Measurements from ENCODE around the gene EPOP. TPM values are rescaled to one million over a fixed set of nuclear protein-coding genes. Genes with fewer than 3 reads are reported as not detected.
A peak's percentile ranks its signal among the peaks of the same experiment; 100 is the strongest.

Gene EPOP
- total and polyA plus RNA-seq, 2 of the 13 experiments (the other 11 are each of a cell fraction or from before 2014, with no cell fraction given) = 14.7 to 37.8 TPM

DNA sequence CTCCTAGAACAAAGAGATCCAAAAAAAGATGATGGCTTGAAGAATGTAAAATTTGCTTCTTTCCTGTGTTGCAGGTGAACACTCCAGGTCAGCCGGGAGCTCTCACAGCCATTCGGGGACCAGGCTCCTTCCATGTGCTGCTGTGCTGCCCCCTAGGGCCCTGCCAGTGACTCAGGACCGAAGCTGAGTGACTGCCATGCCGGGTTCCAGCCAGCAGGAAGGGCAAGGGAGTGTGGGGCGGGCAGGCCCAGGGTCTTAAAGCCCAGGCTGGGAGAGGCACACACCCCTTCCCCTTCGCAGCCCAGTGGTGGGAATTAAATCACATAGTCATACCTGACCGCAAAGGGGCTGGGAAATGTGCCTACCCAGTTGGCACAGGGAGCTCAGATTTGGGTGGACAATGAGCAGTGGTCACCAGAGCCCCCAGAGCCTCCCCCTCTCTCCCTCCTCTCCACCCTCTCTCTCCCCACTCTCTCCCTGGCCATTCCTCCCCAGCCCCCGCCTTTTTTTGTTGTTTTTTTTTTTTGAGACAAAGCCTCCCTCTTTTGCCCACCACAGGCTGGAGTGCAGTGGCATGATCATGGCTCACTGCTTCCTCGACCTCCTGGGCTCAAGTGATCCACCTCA is 11.5 kb downstream of the EPOP start (continued):
- TF ChIP-seq ZNF597 (CRISPR knock-in tag; IDR thresholded peaks at IDR 0.05) (no peak), ZNF292 (CRISPR knock-in tag; IDR thresholded peaks at IDR 0.05; ENCODE audit: borderline replicate concordance, low read depth) (peak; percentile 73; the same call in 1 of the 2 replicates), SIX1 (CRISPR knock-in tag; IDR thresholded peaks at IDR 0.05; ENCODE audit: borderline replicate concordance) (no peak), GATAD1 (CRISPR knock-in tag; IDR thresholded peaks at IDR 0.05) (peak; percentile 64; the same call in 1 of the 2 replicates), ZNF670 (CRISPR knock-in tag; IDR thresholded peaks at IDR 0.05; ENCODE audit: borderline replicate concordance) (no peak), JUN (CRISPR knock-in tag; IDR thresholded peaks at IDR 0.05) (0 out of 2 replicates have a peak, but pooled peaks have one; percentile 27), ZNF652 (CRISPR knock-in tag; IDR thresholded peaks at IDR 0.05; ENCODE audit: borderline replicate concordance, low read depth) (peak; percentile 43; the same call in 1 of the 2 replicates), BRD4 (CRISPR knock-in tag; IDR thresholded peaks at IDR 0.05) (peak; percentile 79; the same call in 1 of the 2 replicates), SAP130 (CRISPR knock-in tag; IDR thresholded peaks at IDR 0.05; ENCODE audit: low read depth) (peak; percentile 76), ZNF501 (CRISPR knock-in tag; IDR thresholded peaks at IDR 0.05) (peak; percentile 82), PHF20 (CRISPR knock-in tag; IDR thresholded peaks at IDR 0.05) (no peak; the same call in 1 of the 2 replicates), ARID3A (IDR thresholded peaks at IDR 0.05; ENCODE audit: low read depth, low read length) (no peak), PPARG (CRISPR knock-in tag; conservative IDR thresholded peaks at IDR 0.05) (peak; percentile 63; the same call in 1 of the 2 replicates), SOX5 (CRISPR knock-in tag; IDR thresholded peaks at IDR 0.05; ENCODE audit: borderline replicate concordance) (peak; percentile 52; the same call in 1 of the 2 replicates), ZNF225 (CRISPR knock-in tag; IDR thresholded peaks at IDR 0.05) (no peak; the same call in 1 of the 2 replicates)
- TF ChIP-seq, protein P1, sequence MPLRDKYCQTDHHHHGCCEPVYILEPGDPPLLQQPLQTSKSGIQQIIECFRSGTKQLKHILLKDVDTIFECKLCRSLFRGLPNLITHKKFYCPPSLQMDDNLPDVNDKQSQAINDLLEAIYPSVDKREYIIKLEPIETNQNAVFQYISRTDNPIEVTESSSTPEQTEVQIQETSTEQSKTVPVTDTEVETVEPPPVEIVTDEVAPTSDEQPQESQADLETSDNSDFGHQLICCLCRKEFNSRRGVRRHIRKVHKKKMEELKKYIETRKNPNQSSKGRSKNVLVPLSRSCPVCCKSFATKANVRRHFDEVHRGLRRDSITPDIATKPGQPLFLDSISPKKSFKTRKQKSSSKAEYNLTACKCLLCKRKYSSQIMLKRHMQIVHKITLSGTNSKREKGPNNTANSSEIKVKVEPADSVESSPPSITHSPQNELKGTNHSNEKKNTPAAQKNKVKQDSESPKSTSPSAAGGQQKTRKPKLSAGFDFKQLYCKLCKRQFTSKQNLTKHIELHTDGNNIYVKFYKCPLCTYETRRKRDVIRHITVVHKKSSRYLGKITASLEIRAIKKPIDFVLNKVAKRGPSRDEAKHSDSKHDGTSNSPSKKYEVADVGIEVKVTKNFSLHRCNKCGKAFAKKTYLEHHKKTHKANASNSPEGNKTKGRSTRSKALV (CRISPR knock-in tag; IDR thresholded peaks at IDR 0.05) = peak; percentile 80; the same call in 1 of the 2 replicates
- TF ChIP-seq, protein P2, sequence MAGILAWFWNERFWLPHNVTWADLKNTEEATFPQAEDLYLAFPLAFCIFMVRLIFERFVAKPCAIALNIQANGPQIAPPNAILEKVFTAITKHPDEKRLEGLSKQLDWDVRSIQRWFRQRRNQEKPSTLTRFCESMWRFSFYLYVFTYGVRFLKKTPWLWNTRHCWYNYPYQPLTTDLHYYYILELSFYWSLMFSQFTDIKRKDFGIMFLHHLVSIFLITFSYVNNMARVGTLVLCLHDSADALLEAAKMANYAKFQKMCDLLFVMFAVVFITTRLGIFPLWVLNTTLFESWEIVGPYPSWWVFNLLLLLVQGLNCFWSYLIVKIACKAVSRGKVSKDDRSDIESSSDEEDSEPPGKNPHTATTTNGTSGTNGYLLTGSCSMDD (CRISPR knock-in tag; IDR thresholded peaks at IDR 0.05) = no peak
- TF ChIP-seq, protein P3, sequence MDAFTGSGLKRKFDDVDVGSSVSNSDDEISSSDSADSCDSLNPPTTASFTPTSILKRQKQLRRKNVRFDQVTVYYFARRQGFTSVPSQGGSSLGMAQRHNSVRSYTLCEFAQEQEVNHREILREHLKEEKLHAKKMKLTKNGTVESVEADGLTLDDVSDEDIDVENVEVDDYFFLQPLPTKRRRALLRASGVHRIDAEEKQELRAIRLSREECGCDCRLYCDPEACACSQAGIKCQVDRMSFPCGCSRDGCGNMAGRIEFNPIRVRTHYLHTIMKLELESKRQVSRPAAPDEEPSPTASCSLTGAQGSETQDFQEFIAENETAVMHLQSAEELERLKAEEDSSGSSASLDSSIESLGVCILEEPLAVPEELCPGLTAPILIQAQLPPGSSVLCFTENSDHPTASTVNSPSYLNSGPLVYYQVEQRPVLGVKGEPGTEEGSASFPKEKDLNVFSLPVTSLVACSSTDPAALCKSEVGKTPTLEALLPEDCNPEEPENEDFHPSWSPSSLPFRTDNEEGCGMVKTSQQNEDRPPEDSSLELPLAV (CRISPR knock-in tag; conservative IDR thresholded peaks at IDR 0.05; ENCODE audit: low read depth) = no peak
